NCI-H345 (cell line): ENCODE results near the gene CALY.

Source experiments
- DNase-seq: peaks from one replicate; lab custom pipeline; 2025; lab: John Stamatoyannopoulos, UW

The CALY gene

DNA sequence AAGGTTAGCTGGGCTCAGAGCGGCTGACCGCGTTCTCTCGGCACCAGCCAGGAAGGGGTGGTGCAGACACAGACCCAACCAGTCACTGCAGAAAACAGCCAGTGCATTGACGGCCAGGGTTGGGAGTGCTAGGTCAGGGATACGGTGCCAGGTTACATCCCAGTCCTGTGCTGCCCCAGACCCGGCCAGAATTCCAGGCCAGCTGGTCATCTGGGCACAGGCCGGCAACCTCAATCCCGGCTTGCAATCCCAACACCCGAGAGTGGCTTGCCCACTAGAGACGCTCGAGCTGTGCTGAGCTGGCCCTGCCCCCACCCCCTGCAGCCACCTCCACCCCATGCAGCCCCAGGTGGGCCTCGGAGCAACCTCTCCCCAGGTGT lies 14.2 kb upstream of the CALY start:
- DNase-seq: no peak

DNA sequence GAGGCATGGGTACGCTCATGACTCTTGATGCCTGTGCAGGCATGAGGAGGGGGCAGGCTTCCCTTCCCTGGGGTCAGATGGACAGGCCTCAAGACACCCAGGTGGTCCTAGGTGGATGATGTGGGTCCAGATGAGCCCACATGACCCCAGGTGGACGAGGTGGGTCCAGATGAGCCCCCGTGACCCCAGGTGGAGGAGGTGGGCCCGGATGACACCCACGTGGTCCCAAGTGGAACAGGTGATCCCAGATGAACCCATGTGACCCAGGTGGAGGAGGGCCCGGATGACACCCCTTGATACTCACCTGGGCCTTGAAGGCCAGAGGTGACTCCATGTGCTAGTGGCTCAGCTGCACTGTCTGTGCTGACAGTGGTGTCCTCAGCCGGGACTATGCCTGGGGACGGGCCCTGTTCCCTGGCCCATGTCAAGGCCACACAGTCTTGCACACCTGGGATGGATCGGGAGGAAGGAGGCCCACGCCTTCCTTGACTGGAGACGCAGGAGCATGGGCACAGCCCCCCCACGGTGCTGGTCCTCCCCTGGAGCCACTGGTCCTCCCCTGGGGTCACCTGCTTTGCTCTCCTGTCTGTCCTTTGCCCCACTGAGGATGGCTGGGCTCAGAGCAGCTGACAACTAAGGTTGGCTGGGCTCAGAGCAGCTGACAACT lies 13.7 kb upstream of the CALY start:
- no peak for DNase-seq

DNA sequence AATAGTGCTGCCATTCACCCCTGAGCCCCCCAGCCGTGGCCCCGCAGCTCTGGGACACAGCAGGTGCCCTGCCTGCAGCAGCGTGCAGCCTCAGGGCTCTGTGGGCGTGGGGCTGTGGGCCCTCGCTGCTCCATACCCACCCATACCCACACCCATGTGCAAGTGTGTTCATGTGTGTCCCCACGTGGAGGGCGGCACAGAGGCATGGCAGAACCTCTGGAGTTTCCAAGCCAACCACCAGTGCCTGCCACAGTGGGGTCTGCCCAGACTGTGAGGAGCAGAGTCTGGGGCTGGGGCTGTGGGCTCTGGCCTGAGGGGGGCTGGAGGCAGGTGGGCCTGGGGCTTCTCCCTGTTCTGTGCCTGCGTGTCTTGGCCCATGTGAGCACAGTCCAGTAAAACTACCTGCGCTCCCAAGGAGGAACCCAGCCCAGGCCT lies 12.9 kb upstream of the CALY start:
- no peak for DNase-seq

DNA sequence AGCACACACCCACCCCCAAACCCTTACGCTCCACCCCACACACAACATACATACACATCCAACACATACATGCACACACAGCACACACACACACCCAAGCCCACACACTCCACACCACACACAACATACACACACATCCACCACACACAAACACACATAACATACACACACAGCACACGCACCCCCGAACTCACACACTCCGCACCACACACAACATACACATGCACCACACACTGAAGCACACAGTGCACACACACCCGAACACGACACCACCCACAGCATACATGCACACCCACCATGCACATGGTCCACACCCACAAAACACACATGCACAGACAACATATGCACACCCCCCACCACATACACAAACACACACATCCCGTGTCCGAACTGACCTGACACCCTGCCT lies 12.5 kb upstream of the CALY start:
- DNase-seq: no peak

DNA sequence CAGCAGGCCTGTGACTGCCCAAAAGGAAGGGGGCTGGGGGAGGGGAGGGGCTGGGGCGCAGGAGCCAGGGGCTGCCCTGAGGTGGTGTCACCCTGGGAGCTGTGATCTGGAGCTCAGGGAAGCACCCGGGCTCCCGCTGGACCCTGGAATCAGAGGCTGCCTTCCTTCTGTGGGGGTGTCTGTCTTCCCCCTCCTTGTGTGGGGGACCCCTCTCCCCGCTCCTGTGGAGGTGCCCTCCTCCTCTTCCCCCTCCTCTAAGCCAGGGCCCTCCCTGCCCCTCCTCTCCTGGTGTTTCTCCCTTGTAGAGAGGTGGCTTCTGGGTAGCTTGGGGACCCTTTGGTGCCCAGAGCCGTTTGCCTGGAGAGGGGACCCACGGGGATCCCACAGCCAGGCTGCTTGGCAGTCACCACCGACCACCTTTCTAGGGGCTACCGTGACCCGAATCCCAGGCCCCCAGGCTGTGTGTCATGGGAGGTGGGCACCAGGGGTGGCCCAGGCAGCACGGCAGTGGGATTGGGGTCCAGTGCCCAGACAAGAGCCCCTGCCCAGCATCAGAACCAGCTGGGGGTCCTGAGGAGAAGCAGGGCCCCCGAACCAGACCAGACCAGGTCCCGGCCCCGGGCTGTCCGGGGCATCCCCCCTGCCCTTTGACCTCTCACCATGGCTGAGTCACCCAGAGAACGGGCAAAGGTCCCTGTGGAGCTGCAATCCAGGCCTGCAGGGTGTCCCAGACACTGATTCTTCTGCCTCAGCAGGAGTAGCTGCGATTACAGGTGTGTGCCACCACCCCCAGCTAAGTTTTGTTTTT lies 11.2 kb upstream of the CALY start:
- no peak for DNase-seq

DNA sequence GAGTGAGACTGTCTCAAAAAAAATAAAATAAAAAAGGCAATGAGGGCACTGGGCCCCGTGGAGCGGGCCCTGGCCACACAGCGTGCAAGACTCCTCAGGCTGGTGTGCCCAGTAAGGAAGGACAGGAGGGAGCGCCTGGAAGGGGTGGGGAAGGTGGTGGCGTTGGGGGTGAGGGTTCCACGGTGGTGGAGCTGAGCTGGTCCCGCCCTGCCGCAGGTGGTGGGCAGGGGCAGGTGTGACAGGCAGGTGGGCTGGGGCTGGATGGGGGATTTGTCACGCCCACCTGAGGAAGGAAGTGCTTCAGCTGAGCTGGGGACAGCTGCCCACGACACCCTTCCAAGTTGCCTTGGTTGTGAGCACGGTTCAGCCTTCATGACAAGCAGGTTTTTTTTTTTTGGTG lies 9.7 kb upstream of the CALY start:
- no peak for DNase-seq

DNA sequence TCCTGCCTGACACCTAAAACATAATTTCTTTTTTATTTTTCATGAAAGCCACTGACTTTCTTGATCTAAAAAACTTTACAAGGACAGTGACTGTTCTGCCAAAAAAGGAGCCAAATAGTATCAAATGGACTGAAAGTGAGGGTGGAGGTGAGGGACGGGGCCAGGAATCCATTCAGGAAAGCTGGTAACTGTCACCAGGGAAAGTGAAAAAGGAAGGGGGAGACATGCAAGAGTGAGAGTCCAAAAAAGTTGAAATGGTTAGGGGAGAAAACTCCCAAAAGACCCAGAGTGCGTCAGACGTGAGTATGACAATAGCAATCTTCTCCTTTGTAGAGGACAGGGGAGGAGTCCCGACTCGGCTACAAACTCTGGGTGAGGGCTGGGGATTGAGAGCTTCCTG lies 7.5 kb upstream of the CALY start:
- DNase-seq: no peak

DNA sequence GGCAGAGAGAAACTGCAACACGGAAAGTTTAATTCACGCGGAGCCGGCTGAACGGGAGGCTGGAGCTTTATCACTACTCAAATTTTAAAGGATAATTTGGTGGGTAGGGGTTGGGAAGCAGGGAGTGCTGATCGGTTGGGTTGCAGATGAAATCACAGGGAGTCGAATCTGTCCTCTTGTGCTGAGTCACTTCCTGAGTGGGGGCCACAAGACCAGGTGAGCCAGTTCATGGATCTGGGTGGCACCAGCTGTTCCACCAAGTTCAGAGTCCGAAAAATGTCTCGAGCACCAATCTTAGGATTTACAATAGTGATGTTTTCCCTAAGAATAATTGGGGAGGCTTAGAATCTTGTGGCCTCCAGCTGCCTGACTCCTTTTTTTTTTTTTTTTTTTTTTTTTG lies 6.9 kb upstream of the CALY start:
- DNase-seq: no peak

DNA sequence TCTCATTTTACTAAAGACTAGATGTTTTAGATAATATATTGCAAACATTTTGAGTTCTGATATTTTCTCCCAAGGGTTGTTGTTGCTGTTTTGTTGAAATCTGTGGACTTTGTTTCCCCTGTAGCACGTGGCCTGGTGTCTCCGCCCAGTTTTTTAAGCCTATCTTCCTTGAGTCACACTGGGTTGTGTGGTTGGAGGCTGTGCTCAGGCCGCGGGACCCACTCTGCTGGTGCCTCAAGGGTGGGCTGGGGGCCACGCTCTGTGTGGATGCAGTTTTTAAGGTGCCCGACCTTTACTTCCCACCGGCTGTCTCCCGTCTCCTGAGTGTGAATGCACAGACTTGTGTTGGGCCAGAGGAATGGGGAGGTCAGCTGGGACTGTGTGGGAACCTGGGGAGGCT lies 6.2 kb upstream of the CALY start:
- no peak for DNase-seq

DNA sequence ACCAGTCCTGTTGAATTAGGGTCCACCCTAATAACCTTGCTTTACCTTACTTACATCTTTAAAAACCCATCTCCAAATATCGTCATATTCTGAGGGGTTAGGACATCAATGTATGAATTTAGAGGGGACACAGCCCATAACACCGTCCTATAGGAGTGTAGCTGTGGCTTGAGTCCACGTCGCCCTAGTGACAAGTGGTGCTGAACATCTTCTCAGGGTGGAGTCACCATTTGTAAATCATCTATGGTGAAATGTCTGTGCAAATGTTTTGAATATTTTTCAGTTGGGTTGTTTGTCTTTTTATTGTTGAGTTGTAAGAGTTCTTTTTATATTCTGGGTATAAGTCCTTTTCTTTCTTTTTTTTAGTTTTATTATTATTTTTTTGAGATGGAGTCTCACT lies 5.3 kb upstream of the CALY start:
- no peak for DNase-seq

DNA sequence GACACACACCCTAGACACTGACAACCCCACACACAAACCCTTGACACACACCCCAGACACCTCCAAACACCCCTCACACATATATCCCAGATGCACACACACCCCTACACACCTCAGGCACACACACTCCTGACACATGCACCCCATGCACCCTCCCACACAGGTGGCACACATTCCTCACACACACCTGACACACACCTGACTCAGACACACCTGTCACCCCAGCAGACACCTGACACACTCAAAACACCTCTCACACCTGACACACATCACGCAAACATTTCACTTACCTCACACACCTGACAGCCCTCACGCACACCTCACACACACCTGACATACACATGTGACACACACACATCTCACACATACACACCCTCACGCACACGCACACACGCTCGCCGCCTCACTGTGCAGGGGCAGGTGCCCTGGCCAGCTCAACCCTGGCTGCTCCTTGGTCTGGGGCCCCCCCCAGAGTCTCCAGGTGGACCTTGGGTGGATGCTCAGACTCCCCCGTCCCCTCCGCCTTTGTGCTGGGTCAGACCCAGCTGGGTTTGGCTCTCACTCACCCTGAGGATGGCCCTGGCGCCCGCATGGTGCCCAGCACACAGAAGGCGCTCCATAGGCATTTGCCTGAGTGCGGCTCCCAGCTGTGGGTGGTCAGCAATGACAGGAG lies 3.1 kb upstream of the CALY start:
- no peak for DNase-seq

DNA sequence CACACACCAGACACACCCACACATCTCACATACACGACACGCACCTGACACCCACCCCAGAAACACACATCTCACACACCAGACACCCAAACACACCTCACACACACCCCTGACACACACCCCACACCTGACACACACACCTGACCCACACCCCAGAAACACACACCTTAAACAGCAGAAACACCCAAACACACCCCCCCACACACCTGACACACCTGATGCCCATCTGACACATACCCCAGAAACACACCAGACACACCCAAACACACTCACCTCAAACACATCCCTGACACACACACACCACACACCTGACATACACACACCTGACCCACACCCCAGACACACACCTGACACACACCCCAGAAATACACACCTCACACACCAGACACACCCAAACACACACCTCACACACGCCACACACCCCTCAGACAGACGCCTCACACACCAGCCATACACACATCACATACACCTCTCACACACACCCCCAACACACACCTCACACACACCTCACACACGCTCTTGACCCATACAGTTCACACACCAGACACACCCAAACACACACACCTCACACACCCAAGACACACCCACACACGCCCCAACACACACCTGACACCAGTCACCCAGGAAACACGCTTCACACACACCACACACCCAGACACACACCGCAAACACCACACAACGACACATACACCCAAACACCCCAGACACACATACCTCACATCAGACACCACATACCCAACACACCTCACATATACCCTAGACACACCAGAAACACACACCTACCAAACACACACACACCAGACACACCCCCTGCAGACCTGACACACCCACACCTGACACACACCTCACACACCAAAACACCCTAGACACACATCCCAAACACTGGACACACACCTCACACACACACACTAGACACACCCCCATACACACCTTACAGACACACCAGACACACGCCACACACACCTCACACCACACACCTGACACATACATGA lies 1.7 kb upstream of the CALY start:
- no peak for DNase-seq

DNA sequence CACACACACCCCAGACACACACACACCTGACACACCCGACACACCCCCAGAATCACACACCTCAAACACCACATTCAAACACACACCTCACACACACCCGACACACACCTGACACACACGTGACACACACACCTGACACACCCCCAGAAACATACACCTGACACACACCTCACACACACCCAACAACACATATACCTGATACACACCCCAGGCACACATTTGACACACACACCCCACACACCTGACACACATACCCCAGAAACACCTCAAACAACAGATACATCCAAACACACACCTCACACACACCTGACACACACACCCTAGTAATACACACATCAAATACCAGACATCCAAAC lies 652 bp upstream of the CALY start:
- no peak for DNase-seq

DNA sequence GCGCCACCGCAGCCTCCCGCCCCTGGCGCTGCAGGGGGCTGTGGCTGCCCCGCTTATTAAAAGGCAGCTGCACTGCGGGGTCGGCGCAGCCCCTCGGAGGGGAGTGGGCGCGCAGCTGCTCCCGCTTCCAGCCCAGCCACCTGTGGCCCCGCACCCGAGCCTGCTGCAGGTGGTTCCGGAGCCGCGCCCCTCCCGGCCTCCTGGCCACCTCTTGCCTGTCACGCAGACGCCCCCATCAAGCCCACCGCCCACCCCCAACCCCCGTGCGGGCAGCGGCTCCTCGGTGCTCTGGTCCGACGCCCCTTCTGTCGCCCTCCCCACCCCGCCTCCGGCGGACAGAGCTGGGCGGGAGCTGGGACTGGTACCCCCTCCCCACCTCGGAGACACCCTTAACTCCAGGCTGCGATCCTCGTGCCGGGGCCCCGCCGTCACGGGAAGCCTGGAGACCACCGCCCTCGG lies 549 bp downstream of the CALY start:
- DNase-seq: no peak

DNA sequence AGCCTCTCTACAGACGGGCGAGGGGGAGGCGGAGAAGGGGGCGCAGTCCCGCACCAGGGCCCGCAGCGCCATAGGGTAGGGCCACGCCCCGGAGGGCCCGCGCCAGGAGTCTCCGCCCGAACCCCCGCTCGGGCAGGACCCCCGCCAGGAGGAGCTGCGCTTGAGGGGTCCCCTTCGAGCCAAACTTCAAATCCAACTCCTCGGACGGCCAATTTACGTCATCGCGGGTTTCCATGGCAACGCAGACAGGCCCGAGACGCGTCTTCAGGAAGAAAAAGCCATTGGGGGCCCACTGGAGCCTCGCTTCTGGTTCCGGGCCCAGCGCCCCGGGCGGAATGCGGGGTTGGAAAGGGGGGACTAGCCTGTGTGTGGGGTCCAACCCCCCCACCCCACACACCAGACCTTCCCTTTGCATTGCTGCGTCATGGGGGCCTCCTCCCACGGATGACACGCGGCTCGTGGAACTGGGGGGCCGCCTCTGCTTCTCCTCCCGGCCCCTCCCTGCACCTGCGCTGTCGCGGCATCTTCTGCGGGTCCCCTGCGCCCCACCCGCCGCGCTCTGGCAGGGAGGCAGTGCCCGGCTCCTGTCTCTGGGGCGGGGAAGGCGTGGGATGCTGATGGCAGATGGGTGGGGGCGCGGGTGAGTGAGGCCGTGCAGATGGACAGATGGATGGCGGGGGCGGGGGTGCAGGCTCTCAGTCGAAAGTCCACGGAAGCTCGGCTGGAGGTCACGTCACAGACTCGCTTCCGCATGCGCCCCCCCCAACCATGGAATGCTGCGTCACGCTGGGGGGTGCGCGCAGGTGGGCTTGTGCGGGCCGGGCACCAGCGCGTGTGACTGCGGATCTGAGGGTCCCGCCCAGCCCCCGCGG lies 1.2 kb downstream of the CALY start:
- DNase-seq: no peak

DNA sequence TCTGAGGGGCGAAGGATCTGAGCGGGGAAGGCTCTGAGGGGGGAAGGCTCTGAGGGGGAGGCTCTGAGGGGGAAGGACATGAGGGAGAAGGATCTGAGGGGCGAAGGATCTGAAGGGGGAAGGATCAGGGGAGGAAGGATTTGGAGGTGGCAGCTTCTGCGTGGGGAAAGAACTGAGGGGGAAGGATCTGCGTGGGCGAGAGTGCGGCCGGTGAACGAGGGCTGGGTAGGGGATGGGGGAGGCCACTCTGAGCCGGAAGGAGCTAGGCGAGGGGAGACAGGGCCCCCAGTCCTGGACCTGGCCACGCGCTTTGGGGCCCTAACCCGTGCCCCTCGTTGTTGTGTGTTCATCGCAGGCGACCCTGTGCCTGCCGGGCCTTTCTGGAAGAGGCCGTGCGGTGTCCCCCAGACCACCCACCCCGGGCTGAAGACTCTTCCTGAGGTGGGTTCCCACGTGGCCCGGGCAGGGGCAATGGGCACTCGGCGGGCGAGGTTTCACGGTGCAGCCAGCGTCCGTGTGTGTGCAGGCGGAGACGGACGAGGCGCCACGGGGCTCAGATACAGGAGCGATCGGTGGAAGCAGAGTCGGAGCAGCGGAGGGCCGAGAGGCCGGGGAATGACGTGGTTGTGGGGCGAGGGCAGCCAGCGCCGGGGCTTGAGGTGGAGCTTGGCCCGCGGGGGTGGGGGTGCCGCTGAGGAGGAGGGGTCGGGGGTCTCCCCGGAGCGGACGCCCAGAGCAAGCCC lies 2.0 kb downstream of the CALY start:
- DNase-seq: no peak

DNA sequence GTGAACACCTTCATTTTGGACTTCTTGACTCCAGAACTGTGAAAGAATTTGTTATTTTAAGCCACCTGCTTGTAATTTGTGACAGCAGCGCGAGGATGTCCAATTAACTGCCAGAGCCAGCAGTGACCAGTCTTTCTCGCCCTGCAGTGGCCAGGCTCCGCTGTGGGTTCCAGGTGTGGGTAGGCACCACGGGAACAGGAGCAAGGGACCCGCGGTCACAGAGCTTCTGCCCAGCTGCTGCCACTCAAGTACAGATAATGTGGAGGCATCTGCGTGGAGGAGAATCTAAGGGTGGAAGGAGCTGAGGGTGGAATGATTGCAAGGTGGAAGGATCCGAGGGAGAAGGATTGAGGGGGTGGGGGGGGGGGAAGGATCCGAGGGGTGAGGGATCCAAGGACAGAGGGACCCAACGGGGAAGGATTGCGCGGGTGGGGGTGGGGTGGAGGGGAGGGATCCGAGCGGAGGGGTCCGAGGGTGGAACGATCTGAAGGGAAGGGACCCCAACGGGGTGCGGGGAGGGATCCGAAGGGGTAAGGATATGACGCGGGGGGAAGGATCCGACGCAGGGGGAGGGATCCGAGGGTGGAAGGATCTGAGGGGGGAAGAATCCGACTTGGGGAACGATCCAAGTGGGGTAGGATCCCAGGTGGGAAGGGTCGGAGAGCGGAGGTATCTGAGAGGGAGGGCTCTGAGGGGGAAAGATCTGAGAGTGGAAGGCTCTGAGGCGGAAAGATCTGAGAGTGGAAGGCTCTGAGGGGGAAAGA lies 3.6 kb downstream of the CALY start:
- DNase-seq: no peak

DNA sequence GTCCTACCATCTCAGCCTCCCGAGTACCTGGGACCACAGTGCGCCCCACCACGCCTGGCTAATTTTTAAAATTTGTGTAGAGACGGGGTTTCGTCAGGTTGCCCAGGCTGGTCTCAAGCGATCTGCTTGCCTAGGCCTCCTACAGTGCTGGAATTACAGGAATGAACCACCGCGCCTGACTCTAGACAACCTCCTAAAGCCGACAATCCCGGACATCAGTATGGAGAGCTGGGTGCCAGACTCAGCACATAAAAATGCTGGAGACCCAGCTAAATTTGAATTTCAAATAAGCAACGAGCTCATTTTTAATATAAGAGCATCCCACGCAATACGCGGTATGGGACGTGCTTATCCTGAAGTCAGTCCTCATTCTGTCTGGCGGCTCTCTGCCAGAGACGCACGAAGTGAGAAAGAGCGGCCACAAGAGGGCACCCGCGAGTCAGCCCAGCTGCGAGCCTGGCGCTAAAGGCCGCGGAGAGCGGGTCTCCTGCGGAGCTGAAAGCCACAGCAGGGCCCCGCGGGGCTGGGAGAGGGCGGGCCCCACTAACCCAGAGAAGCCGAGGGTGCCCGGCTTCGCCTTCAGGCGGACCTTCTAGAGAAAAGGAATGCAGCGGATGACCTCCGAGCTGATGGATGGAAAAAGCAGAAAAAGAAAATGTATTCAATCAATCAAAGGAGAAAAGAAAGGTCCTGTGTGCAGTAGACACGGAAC lies 7.0 kb downstream of the CALY start:
- DNase-seq: peak; percentile 80
